CD14-positive monocyte (primary cell): ENCODE data around the gene P2RY12. TPM values are rescaled to one million over a fixed set of nuclear protein-coding genes. Genes with fewer than 3 reads are reported as not detected.

Experiments used
- DNase-seq, 3 donors: peaks; one replicate each; pipeline ENCODE4 v3.0.0-alpha.2; 2011 to 2022
- H2AFZ ChIP-seq: 2 replicates; pipeline ENCODE4 v1.6.0; 2012; ENCODE audit warnings: mild to moderate bottlenecking, low read depth, low read length, inconsistent platforms; ENCODE audit not compliant: insufficient read depth, poor library complexity, severe bottlenecking
- H3K27ac ChIP-seq, 2 donors: 1 replicate in 1 of 2; 2 replicates in 1 of 2; pipeline ENCODE4 v1.5.1; 2012 to 2013; ENCODE audit warnings: low read length in 2 of 2, control low read depth in 1 of 2, inconsistent platforms in 1 of 2, low read depth in 1 of 2, mild to moderate bottlenecking in 1 of 2
- H3K27me3 ChIP-seq, 2 donors: one replicate each; pipeline versions ENCODE4 v1.6.0 to v1.6.1; 2011 to 2013; ENCODE audit warnings: low read length in 2 of 2; ENCODE audit not compliant: control insufficient read depth in 2 of 2, insufficient read depth in 2 of 2
- H3K36me3 ChIP-seq, 2 donors: replicated peaks in 1 of 2; 1 replicate in 1 of 2; 2 replicates in 1 of 2; pipeline versions ENCODE4 v1.5.1 to v1.6.1; 2012 to 2013; ENCODE audit warnings: low read length in 2 of 2, control low read depth in 1 of 2, inconsistent platforms in 1 of 2, mild to moderate bottlenecking in 1 of 2; ENCODE audit not compliant: insufficient read depth in 2 of 2, control insufficient read depth in 1 of 2
- H3K4me1 ChIP-seq, 2 donors: 1 replicate in 1 of 2; 2 replicates in 1 of 2; pipeline versions ENCODE4 v1.5.1 to v1.6.1; 2012 to 2013; ENCODE audit warnings: low read length in 2 of 2, control low read depth in 1 of 2, inconsistent platforms in 1 of 2, mild to moderate bottlenecking in 1 of 2, moderate library complexity in 1 of 2; ENCODE audit not compliant: insufficient read depth in 2 of 2, control insufficient read depth in 1 of 2
- H3K4me2 ChIP-seq: replicated peaks from 2 replicates; pipeline ENCODE3; 2012; ENCODE audit warnings: low read length, moderate library complexity, mild to moderate bottlenecking; ENCODE audit not compliant: poor library complexity, severe bottlenecking; ENCODE audit errors: extremely low read depth
- H3K4me3 ChIP-seq, 3 experiments: fragments of 200-600 bp in 1 of 3; sonication (generic) in 1 of 3; replicated peaks in 1 of 3; 1 replicate in 2 of 3; 2 replicates in 1 of 3; pipeline ENCODE4 v1.5.1; 2011 to 2013; ENCODE audit warnings: low read length in 3 of 3, mild to moderate bottlenecking in 3 of 3, control low read depth in 2 of 3, low read depth in 2 of 3, inconsistent platforms in 1 of 3, moderate library complexity in 1 of 3
- H3K79me2 ChIP-seq: 2 replicates; pipeline ENCODE4 v1.6.0; 2012; ENCODE audit warnings: mild to moderate bottlenecking, control low read depth, inconsistent platforms, low read length, moderate library complexity; ENCODE audit not compliant: insufficient read depth
- H3K9ac ChIP-seq: 2 replicates; pipeline ENCODE4 v1.6.0; 2017; ENCODE audit warnings: low read length, mild to moderate bottlenecking; ENCODE audit not compliant: insufficient read depth, poor library complexity, severe bottlenecking
- H3K9me3 ChIP-seq, 2 donors: replicated peaks in 1 of 2; 1 replicate in 1 of 2; 2 replicates in 1 of 2; pipeline versions ENCODE4 v1.5.1 to v1.6.1; 2012 to 2013; ENCODE audit warnings: low read length in 2 of 2, control low read depth in 1 of 2; ENCODE audit not compliant: control insufficient read depth in 1 of 2, insufficient read depth in 1 of 2
- H4K20me1 ChIP-seq: 2 replicates; pipeline ENCODE4 v1.6.0; 2012; ENCODE audit warnings: mild to moderate bottlenecking, low read length, control low read depth, moderate library complexity; ENCODE audit not compliant: insufficient read depth
- H3K27ac Mint-ChIP-seq, 7 donors: one replicate each; pipeline ENCODE4 v1.8.0; 2020; ENCODE audit warnings: mild to moderate bottlenecking in 7 of 7, mixed read lengths in 7 of 7, moderate library complexity in 6 of 7, inconsistent platforms in 2 of 7
- H3K27me3 Mint-ChIP-seq, 3 donors: one replicate each; pipeline ENCODE4 v1.8.0; 2021 to 2022; ENCODE audit warnings: low read depth in 3 of 3, mild to moderate bottlenecking in 3 of 3, mixed read lengths in 3 of 3, moderate library complexity in 3 of 3, inconsistent platforms in 1 of 3
- H3K36me3 Mint-ChIP-seq, 2 donors: one replicate each; pipeline ENCODE4 v1.8.0; 2020; ENCODE audit warnings: mixed read lengths in 2 of 2, inconsistent platforms in 1 of 2, mild to moderate bottlenecking in 1 of 2
- H3K4me1 Mint-ChIP-seq: one replicate; pipeline ENCODE4 v1.8.0; 2020; ENCODE audit warnings: mild to moderate bottlenecking, mixed read lengths
- H3K4me3 Mint-ChIP-seq, 2 donors: one replicate each; pipeline ENCODE4 v1.8.0; 2020; ENCODE audit warnings: mild to moderate bottlenecking in 2 of 2, mixed read lengths in 2 of 2, moderate library complexity in 1 of 2
- H3K9me3 Mint-ChIP-seq, 7 donors: one replicate each; pipeline ENCODE4 v1.8.0; 2020 to 2022; ENCODE audit warnings: mixed read lengths in 7 of 7, mild to moderate bottlenecking in 6 of 7, moderate library complexity in 6 of 7, inconsistent platforms in 2 of 7
- CTCF ChIP-seq: fragments of 200-600 bp; IDR thresholded peaks from one replicate; pipeline ENCODE4 v1.8.0; 2022; ENCODE audit warnings: antibody characterized with exemption, mild to moderate bottlenecking
- WGBS: methylation state at CpG from one replicate; pipeline ENCODE4 v1.1.5; 2013; ENCODE audit warnings: missing lambda C conversion rate; ENCODE audit not compliant: insufficient coverage; 5-methylcytosine and 5-hydroxymethylcytosine counted together
- intact Hi-C, 2 donors: fragments of 100-400 bp; cut with micrococcal nuclease; formaldehyde crosslinking; loops; one replicate each; pipeline versions ENCODE4 v1.15.0 to v1.15.1; 2023
- polyA plus RNA-seq, 3 donors: library from polyadenylated mRNA; depleted of rRNA in 1 of 3; unstranded in 2 of 3; stranded (reverse) in 1 of 3; fragments of 300-500 nt in 2 of 3; fragments of >200 nt in 1 of 3; fragmentation: Illumina TruSeq in 2 of 3; gene quantifications; 1 replicate in 2 of 3; 2 replicates in 1 of 3; pipeline ENCODE4 v1.2.3, GENCODE V29; 2012 to 2021

The P2RY12 gene
- polyA plus RNA-seq, 3 donors: 1.9 to 3.0 (median 2.7) TPM

GRCh38 chr3:151377768-151378385 lies 6.7 kb downstream of the P2RY12 start:
- no peaks in the 10 kb centered on the region for H3K9me3 Mint-ChIP-seq
- no peak for DNase-seq
- no peak overlapping the region for H3K4me2 ChIP-seq
- intact Hi-C loops: no loop called here
- no peak for TF ChIP-seq CTCF
- H3K79me2 ChIP-seq: no peaks in the 10 kb centered on the region
- peaks cover 7 to 8% of the 10 kb centered on the region in 2 donors for H3K4me1 ChIP-seq
- no peaks in the 10 kb centered on the region for H3K27me3 ChIP-seq
- H3K36me3 Mint-ChIP-seq: no peaks in the 10 kb centered on the region
- no peaks in the 10 kb centered on the region for H4K20me1 ChIP-seq
- no peaks in the 10 kb centered on the region for H3K9me3 ChIP-seq
- no peaks in the 10 kb centered on the region for H3K27me3 Mint-ChIP-seq
- peak overlapping the region in 1 of 7 donors; percentile 69 for H3K27ac Mint-ChIP-seq
- peak overlapping the region; percentile 19 for H2AFZ ChIP-seq
- H3K4me3 ChIP-seq: no peak overlapping the region
- no peak overlapping the region for H3K9ac ChIP-seq
- 100% methylated on average over 4 of the region's 8 CpGs for WGBS
- no peak overlapping the region for H3K27ac ChIP-seq
- H3K4me3 Mint-ChIP-seq: no peak overlapping the region
- H3K4me1 Mint-ChIP-seq: peaks cover 16% of the 10 kb centered on the region
- no peaks in the 10 kb centered on the region for H3K36me3 ChIP-seq

GRCh38 chr3:151372063-151372820 lies 12.3 kb downstream of the P2RY12 start:
- Mint-ChIP-seq H3K4me1 (peaks cover 4% of the 10 kb centered on the region), H3K27ac (no peak overlapping the region), H3K9me3 (no peaks in the 10 kb centered on the region), H3K27me3 (no peaks in the 10 kb centered on the region), H3K4me3 (no peak overlapping the region), H3K36me3 (no peaks in the 10 kb centered on the region)
- H3K27me3 ChIP-seq: no peaks in the 10 kb centered on the region
- DNase-seq: no peak
- H2AFZ ChIP-seq: no peak overlapping the region
- H3K79me2 ChIP-seq: no peaks in the 10 kb centered on the region
- no peak for TF ChIP-seq CTCF
- H3K4me2 ChIP-seq: no peak overlapping the region
- H4K20me1 ChIP-seq: no peaks in the 10 kb centered on the region
- no peaks in the 10 kb centered on the region for H3K4me1 ChIP-seq
- H3K9ac ChIP-seq: no peak overlapping the region
- intact Hi-C loops: no loop called here
- no peak overlapping the region for H3K27ac ChIP-seq
- H3K4me3 ChIP-seq: no peak overlapping the region
- no peaks in the 10 kb centered on the region for H3K36me3 ChIP-seq
- 100% methylated on average over 2 of the region's 4 CpGs for WGBS
- H3K9me3 ChIP-seq: no peaks in the 10 kb centered on the region
